ENCODE results near the gene DDB1. TPM values are rescaled to one million over a fixed set of nuclear protein-coding genes. Genes with fewer than 3 reads are reported as not detected.

The DDB1 gene
- total RNA-seq = 215 TPM

DNA sequence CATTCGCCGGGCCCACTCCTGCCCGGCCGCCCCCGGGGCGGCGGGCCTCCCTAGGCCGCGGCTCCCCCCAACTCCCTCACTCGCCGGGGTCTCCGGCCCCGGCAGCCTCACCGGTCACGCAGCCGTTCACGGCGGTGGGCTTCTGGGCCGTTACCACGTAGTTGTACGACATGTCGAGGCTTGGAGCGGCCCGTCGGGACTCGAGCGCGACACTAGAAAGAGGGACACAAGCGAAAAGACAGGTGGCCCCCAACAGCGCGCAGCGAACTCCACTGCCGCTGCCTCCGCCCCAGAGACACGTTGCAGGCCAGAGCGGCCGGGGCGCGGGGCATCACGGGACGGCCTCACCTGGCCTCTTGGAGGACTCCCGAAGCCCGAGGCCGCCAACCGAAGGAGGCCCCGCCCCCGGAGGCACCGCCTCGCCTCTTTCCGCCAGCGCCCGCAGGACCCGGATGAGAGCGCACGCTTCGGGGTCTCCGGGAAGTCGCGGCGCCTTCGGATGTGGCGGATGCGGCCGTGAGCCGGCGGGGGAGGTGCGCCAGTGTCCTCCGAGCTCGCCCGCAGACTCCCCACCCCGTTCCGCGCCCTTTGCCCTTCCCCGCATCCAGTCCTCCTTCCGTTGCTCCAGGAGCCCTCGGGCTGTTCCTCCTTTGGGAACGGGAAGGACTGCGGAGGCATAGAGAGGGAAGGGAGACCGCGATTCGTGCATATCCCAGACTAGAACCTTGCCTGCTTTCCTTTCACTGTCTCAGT, at the start of gene DDB1, which contains the start of gene TKFC:
TSS of gene DDB1 (minus strand) at position 309 of the 753 bp plus-strand sequence. CDS start at position 172, 137 bp downstream.
TSS of gene TKFC (plus strand) at position 432 of the 753 bp plus-strand sequence. CDS start 1,501 bp downstream, outside the sequence.
- H3K36me3 ChIP-seq (ENCODE audit: control insufficient read depth in 3 of 3, insufficient read depth in 3 of 3, low read length in 3 of 3) = peaks cover 3 to 12% (median 8%) of the 10 kb centered on the region in 3 donors
- H3K27me3 ChIP-seq (ENCODE audit: control insufficient read depth in 3 of 3, insufficient read depth in 3 of 3, low read length in 3 of 3) = no peaks in the 10 kb centered on the region
- peaks cover 43 to 61% (median 50%) of the 10 kb centered on the region in 3 donors for H3K4me1 ChIP-seq (ENCODE audit: control insufficient read depth in 3 of 3, insufficient read depth in 3 of 3, low read length in 3 of 3)
- H3K9me3 ChIP-seq (ENCODE audit: control insufficient read depth in 3 of 3, low read length in 3 of 3) = no peaks in the 10 kb centered on the region
- H3K9ac ChIP-seq (ENCODE audit: low read depth in 1 of 3, low read length in 3 of 3) = peak within 1 kb of the TSS; percentile 96 to 99 (median 99)
- peak within 1 kb of the TSS; percentile 95 for H3K27ac ChIP-seq (ENCODE audit: low read depth, low read length)
- peak within 1 kb of the TSS; percentile 95 to 100 (median 97) for H3K4me3 ChIP-seq (ENCODE audit: low read length in 3 of 3)

GRCh38 chr11:61380884-61381283, 48.0 kb upstream of the DDB1 start:
- Histone ChIP-seq H3K4me3 (ENCODE audit: low read length in 3 of 3) (no peak overlapping the region), H3K9ac (ENCODE audit: low read depth in 1 of 3, low read length in 3 of 3) (no peak overlapping the region), H3K4me1 (ENCODE audit: control insufficient read depth in 3 of 3, insufficient read depth in 3 of 3, low read length in 3 of 3) (peaks cover 0 to 5% (median 2%) of the 10 kb centered on the region in 3 donors), H3K9me3 (ENCODE audit: control insufficient read depth in 3 of 3, low read length in 3 of 3) (no peaks in the 10 kb centered on the region), H3K27ac (ENCODE audit: low read depth, low read length) (no peak overlapping the region), H3K27me3 (ENCODE audit: control insufficient read depth in 3 of 3, insufficient read depth in 3 of 3, low read length in 3 of 3) (no peaks in the 10 kb centered on the region), H3K36me3 (ENCODE audit: control insufficient read depth in 3 of 3, insufficient read depth in 3 of 3, low read length in 3 of 3) (no peaks in the 10 kb centered on the region)

DNA sequence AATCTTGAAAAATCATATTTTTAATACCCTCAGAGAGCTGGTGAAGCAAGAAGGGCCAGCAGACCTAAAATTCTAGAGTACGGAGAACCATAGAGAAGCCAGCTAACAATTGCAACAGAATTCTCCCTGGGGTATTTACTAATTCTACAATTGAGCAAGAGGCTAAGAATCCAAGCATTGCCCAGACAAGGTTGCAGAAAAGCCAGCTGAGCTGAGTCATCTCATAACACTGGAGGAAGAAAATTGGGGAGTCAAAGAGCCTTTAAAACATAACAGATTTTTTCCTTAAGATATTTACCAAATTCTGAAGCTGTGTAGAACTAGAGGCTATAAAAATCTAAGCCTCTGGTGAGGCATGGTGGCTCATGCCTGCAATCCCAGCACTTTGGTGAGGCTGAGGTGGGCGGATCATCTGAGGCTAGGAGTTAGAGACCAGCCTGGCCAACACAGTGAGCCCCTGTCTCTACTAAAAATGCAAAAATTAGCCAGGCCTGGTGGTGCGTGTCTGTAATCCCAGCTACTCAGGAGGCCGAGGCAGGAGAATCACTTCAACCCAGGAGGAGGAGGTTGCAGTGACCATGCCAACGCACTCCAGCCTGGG, 45.9 kb upstream of the DDB1 start:
- Histone ChIP-seq H3K9me3 (ENCODE audit: control insufficient read depth in 3 of 3, low read length in 3 of 3) (no peaks in the 10 kb centered on the region), H3K36me3 (ENCODE audit: control insufficient read depth in 3 of 3, insufficient read depth in 3 of 3, low read length in 3 of 3) (no peaks in the 10 kb centered on the region), H3K4me1 (ENCODE audit: control insufficient read depth in 3 of 3, insufficient read depth in 3 of 3, low read length in 3 of 3) (peaks cover 0 to 11% (median 0%) of the 10 kb centered on the region in 3 donors), H3K27me3 (ENCODE audit: control insufficient read depth in 3 of 3, insufficient read depth in 3 of 3, low read length in 3 of 3) (no peaks in the 10 kb centered on the region), H3K9ac (ENCODE audit: low read depth in 1 of 3, low read length in 3 of 3) (no peak overlapping the region), H3K27ac (ENCODE audit: low read depth, low read length) (no peak overlapping the region), H3K4me3 (ENCODE audit: low read length in 3 of 3) (no peak overlapping the region)

- no peaks in the 10 kb centered on the region for H3K9me3 ChIP-seq (ENCODE audit: control insufficient read depth in 3 of 3, low read length in 3 of 3)
- no peak overlapping the region for H3K4me3 ChIP-seq (ENCODE audit: low read length in 3 of 3)
- no peak overlapping the region for H3K9ac ChIP-seq (ENCODE audit: low read depth in 1 of 3, low read length in 3 of 3)
- peaks cover 0 to 2% (median 0%) of the 10 kb centered on the region in 3 donors for H3K36me3 ChIP-seq (ENCODE audit: control insufficient read depth in 3 of 3, insufficient read depth in 3 of 3, low read length in 3 of 3)
- no peaks in the 10 kb centered on the region for H3K27me3 ChIP-seq (ENCODE audit: control insufficient read depth in 3 of 3, insufficient read depth in 3 of 3, low read length in 3 of 3)
- peaks cover 0 to 11% (median 0%) of the 10 kb centered on the region in 3 donors for H3K4me1 ChIP-seq (ENCODE audit: control insufficient read depth in 3 of 3, insufficient read depth in 3 of 3, low read length in 3 of 3)
- H3K27ac ChIP-seq (ENCODE audit: low read depth, low read length) = no peak overlapping the region
These were observed 44.7 kb upstream of the DDB1 start for GRCh38 chr11:61377461-61378160.

GRCh38 chr11:61375761-61376108, 42.8 kb upstream of the DDB1 start:
- peaks cover 0 to 3% (median 0%) of the 10 kb centered on the region in 3 donors for H3K36me3 ChIP-seq (ENCODE audit: control insufficient read depth in 3 of 3, insufficient read depth in 3 of 3, low read length in 3 of 3)
- no peaks in the 10 kb centered on the region for H3K9me3 ChIP-seq (ENCODE audit: control insufficient read depth in 3 of 3, low read length in 3 of 3)
- peaks cover 0 to 11% (median 0%) of the 10 kb centered on the region in 3 donors for H3K4me1 ChIP-seq (ENCODE audit: control insufficient read depth in 3 of 3, insufficient read depth in 3 of 3, low read length in 3 of 3)
- peak overlapping the region in 1 of 3 donors; percentile 8 for H3K9ac ChIP-seq (ENCODE audit: low read depth in 1 of 3, low read length in 3 of 3)
- H3K27me3 ChIP-seq (ENCODE audit: control insufficient read depth in 3 of 3, insufficient read depth in 3 of 3, low read length in 3 of 3) = no peaks in the 10 kb centered on the region
- no peak overlapping the region for H3K4me3 ChIP-seq (ENCODE audit: low read length in 3 of 3)
- no peak overlapping the region for H3K27ac ChIP-seq (ENCODE audit: low read depth, low read length)

DNA sequence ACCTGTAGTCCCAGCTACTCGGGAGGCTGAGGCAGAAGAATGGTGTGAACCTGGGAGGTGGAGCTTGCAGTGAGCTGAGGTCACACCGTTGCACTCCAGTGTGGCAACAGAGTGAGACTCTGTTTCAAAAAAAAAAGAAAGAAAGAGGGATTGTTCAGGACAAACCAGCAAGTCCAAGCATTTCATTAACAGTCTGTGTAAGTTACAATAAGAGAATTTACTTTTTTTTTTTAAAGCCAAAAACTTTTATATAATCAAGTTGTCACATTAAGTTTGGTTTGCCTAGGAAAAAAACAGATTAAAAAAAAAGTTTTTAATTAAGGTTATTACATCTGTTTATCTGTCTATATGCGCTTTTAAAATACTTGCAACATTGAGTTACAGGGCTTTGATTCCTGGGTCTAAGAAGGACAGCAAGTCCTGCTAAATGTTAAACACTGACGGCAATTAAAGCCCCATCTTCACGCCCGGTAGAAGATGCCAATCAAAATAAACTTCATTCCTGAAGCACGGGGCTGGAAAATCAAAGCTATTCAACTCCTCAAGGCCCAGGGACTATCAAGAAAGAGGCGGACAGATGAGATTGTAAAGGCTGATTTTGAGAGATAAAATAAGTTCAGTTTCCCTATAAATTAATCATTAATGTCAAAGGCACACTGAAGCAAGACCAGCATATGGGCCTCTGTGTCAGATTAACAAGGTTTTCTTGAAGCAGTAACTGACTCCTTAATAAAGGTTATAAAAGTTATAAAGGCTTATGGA, 39.9 kb upstream of the DDB1 start:
- H3K4me1 ChIP-seq (ENCODE audit: control insufficient read depth in 3 of 3, insufficient read depth in 3 of 3, low read length in 3 of 3) = peaks cover 0 to 17% (median 13%) of the 10 kb centered on the region in 3 donors
- no peak overlapping the region for H3K4me3 ChIP-seq (ENCODE audit: low read length in 3 of 3)
- H3K27ac ChIP-seq (ENCODE audit: low read depth, low read length) = no peak overlapping the region
- H3K9ac ChIP-seq (ENCODE audit: low read depth in 1 of 3, low read length in 3 of 3) = no peak overlapping the region
- H3K27me3 ChIP-seq (ENCODE audit: control insufficient read depth in 3 of 3, insufficient read depth in 3 of 3, low read length in 3 of 3) = no peaks in the 10 kb centered on the region
- no peaks in the 10 kb centered on the region for H3K9me3 ChIP-seq (ENCODE audit: control insufficient read depth in 3 of 3, low read length in 3 of 3)
- H3K36me3 ChIP-seq (ENCODE audit: control insufficient read depth in 3 of 3, insufficient read depth in 3 of 3, low read length in 3 of 3) = peaks cover 21 to 27% (median 27%) of the 10 kb centered on the region in 3 donors

GRCh38 chr11:61370349-61371005, 37.6 kb upstream of the DDB1 start:
- Histone ChIP-seq H3K36me3 (ENCODE audit: control insufficient read depth in 3 of 3, insufficient read depth in 3 of 3, low read length in 3 of 3) (peaks cover 37 to 48% (median 46%) of the 10 kb centered on the region in 3 donors), H3K4me1 (ENCODE audit: control insufficient read depth in 3 of 3, insufficient read depth in 3 of 3, low read length in 3 of 3) (peaks cover 0 to 17% (median 9%) of the 10 kb centered on the region in 3 donors), H3K9ac (ENCODE audit: low read depth in 1 of 3, low read length in 3 of 3) (no peak overlapping the region), H3K4me3 (ENCODE audit: low read length in 3 of 3) (no peak overlapping the region), H3K27me3 (ENCODE audit: control insufficient read depth in 3 of 3, insufficient read depth in 3 of 3, low read length in 3 of 3) (no peaks in the 10 kb centered on the region), H3K27ac (ENCODE audit: low read depth, low read length) (no peak overlapping the region), H3K9me3 (ENCODE audit: control insufficient read depth in 3 of 3, low read length in 3 of 3) (no peaks in the 10 kb centered on the region)

DNA sequence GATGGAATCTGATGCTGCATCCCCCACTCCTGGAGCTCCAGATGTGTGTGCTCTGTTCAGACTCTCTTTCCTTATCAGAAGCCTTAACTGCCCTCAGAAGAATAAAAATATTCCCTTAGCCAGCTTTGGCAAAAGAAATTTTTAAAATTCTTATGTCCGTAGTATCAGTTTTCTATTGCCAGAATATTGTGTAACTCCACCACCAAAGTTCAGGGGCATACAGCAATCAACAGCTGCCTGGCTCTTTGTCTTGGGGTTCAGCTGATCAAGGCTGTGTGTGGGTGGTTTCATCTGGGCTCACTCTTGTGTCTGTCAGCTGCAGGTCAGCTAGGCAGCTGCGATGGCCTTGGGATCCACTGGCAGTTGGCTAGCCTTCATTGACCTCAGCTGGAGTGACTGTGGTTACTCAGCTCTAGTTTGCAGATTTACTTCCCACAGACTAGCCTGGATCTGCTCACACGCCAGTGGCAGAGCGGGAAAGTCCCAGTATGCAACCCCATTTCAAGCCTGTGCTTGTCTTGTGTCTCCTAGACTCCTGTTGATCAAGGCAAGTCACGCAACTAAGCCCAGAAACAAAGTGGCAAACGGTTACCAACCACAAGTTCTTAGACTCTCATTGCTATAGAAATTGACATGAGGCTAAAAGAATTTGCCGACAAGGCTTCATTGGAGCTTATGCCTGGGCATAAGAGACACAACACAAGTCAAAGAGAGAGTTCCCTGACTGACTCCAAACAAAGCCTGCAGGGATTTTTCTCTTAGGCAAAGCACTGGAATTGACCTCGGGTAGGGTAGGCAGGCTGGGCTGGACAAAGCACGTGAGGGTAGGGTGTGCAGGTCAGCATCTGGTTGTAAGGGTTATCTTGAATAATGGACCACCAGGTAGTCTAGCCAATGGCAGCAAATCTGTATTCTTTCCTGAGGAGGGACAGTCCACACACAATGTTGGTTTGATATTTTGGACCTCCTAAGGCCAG, 36.8 kb upstream of the DDB1 start:
- H3K4me3 ChIP-seq (ENCODE audit: low read length in 3 of 3) = no peak overlapping the region
- peak overlapping the region in 1 of 3 donors; percentile 17 for H3K9ac ChIP-seq (ENCODE audit: low read depth in 1 of 3, low read length in 3 of 3)
- peaks cover 38 to 49% (median 48%) of the 10 kb centered on the region in 3 donors for H3K36me3 ChIP-seq (ENCODE audit: control insufficient read depth in 3 of 3, insufficient read depth in 3 of 3, low read length in 3 of 3)
- H3K4me1 ChIP-seq (ENCODE audit: control insufficient read depth in 3 of 3, insufficient read depth in 3 of 3, low read length in 3 of 3) = peaks cover 0 to 17% (median 7%) of the 10 kb centered on the region in 3 donors
- no peaks in the 10 kb centered on the region for H3K9me3 ChIP-seq (ENCODE audit: control insufficient read depth in 3 of 3, low read length in 3 of 3)
- H3K27ac ChIP-seq (ENCODE audit: low read depth, low read length) = peak overlapping the region; percentile 40
- H3K27me3 ChIP-seq (ENCODE audit: control insufficient read depth in 3 of 3, insufficient read depth in 3 of 3, low read length in 3 of 3) = no peaks in the 10 kb centered on the region

Data from skeletal muscle tissue (tissue), 4 donors.